GM21723 (cell line): ENCODE results near the gene MTA1.

Experiments
- ATAC-seq: cut with Tn5 transposase; IDR thresholded peaks from one replicate; pipeline ENCODE4 v1.9.1; 2021; ENCODE audit warnings: mild to moderate bottlenecking, moderate library complexity; ENCODE audit not compliant: unreplicated experiment

Gene MTA1

DNA sequence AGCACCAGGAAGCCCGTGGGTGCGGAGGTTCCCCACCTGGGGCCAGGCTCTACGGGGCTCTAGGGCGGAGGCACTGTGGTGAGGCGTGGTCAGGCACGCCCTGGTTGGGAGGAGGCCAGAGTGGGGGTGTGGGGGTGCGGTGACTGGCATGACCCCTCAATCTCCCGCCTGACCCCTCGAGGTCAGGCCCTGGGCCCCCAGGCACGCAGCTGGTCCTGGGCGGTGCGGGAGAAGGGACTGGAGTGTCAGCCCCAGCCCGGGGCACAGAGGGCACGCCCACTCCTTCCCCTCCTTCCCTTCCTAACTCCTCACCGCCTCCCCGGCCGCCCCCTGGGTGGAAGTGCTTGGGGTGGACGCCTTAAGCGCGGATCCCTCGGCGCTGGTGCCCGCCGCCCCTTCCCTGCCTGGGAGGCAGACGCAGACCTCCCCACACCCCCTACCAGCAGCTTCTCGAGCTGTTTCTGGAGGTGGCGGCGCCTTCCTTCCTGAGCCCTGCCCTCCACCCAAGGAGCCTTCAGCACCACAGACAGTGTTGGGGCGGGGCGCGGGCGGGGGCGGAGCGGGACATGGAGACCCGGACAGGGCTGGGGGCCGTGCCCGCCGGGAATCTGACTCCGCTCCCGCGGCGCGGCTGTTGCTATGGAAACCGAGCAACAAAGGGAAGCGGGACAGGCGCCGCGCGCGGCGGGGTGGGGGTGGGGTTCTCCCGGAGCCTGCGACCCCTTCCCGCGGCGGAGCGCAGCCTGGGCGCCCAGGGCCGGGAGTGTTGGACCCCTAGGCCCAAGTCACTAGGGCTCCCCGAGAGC, 54.3 kb downstream of the MTA1 start:
- no peak for ATAC-seq

DNA sequence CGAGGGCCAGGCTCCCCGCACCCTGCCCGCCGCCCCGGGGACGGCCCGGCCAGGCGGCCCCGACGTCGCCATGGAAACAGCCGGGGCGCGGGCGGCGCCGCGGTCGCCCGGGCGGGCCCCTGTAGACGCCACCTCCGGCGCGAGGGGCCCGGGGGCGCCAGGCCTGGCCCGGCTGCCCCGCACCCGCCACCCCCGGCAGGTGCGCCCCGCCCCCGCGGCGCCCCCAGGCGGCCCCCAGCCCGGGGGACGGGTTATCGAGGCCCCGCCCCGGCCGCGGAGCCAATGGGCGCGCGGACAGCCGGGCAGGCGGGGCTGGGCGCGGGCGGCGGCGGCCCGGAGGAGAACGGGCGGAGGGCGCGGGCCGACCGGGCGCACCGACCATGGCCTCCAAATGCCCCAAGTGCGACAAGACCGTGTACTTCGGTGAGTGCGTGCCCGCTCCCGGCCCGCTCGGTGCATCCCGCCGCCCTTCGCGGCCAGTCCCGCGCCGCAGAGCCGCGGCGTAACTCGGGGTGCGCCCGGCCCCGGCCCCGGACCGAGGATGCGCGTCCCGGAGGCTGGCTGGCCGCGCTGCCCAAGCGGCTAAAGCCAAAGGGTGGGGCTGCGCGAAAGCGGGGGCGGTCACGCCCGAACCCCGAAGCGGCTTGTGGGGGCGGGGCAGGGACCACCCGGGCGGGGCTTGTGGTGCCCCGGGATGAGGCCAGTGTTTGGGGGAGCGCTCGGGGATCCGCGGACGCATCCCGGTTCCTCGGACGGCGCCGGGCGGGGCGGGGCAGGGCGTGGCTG, 55.0 kb downstream of the MTA1 start, which contains the start of gene CRIP2:
CRIP2 (plus strand) TSS at position 339 of the 786 bp plus-strand sequence; CDS start at position 381, 42 bp downstream.
- ATAC-seq: no peak

DNA sequence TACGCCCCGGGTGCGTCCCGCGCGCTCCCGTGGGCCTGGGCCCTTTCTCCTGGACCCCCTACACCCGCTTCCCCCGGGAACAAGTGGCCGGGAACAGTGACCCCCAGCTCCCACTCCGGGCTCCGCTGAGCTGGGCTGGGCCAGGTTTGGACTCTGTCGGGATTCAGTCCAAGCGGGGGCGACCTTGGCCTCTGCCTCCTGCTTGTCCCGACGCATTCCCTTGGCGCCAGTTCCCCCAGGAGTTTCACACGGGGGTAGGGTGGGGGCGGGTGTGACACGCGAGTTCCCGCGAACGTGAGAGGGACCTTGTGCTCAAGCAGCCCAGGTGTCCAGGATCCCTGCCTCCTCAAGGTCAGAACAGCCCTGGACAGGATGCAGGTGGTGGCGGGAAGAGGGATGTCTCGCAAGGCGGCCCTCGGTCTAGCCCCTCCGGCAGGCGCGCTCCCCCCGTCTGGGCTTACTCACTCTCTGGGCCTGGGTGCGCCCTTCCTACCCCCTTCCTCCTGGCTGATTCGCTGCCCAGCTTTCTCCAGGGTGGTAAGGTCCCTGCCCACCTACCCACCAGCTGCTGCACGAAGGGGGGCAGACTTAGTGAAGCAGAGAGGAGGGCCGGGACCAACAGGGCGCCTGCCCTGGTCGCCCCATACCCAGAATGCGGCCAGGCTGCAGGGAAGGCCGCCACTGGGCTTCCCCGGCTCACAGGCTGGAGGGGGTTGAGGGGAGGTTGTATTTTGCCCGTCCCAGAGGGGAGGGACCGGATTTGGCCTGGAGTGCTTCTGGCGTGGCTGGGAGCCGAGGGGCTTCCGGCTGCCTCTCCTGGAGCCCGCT, 55.9 kb downstream of the MTA1 start:
- ATAC-seq: no peak

DNA sequence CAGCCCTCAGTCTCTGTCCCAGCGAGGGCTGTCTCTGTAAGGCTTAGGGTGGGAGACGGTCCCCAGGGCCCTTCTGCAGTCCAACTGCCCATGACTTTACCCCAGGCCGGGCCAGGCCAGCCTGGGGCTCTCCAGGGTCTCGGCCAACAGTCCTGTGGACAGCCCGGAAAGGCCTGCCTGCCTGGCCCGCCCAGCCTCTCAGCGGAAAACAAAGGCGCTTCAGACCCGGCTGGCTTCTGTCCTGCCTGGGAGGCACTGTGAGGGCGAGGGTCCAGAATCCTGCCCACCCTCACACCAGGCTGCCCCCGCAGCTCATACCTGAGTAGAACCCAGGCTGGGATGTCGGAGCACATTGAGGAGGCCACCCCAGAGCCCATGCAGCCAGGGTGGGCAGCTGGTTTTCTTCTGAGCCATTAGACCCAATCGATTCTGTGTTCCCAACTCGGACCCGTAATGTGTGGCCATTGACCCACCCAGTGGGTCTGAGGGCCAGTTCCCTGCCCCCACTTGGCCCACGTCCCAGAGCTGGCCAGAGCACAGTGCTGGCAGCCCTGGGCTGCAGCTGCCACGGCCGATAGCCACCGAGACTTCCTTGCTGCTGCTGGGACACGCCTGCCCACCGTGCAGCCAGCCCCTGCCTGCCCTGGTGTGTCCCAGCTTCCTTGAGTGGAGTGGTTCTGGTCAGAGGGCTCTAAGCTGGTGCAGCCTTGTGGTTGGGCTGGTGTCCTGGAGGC, 56.6 kb downstream of the MTA1 start:
- ATAC-seq: no peak

DNA sequence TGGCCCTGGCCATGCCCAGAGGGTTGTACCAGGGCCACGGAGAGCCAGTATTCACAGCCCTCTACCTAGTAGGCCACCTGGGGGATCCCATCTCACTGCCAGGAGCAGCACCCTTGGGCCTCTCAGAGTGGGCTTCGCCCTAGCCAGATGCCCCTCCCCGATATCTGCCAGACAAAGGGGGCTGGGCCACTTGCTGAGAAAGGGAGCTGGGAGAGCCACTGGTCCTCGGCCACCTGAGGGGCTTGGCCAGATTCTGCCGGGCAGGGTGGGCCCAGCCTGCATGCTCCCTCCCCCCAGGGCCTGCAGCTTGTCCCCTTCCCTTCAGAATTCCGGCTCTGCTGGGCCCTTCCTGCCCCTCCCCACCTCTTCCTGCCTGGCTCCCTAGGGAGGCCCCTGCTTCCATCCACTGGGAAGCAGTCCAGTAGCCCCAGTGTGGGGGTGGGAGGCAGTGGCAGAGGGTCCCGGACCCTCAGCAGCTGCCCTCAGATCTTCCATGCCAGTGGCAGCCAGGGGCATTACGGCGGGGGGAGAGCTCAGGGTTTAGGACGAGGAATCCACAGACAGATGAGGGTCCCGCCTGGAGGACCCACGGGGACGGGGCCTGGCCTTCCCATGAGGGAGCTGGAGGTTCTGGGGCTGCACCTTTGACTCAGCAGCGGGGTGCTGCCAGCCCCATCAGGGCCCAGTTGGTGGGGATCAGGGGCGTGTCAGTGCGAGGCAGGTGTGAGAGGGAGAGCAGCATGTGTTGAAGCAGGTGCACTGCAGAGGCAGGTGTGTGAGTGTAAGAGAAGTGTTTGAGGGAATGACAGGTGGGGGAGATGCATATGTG, 57.4 kb downstream of the MTA1 start:
- no peak for ATAC-seq

DNA sequence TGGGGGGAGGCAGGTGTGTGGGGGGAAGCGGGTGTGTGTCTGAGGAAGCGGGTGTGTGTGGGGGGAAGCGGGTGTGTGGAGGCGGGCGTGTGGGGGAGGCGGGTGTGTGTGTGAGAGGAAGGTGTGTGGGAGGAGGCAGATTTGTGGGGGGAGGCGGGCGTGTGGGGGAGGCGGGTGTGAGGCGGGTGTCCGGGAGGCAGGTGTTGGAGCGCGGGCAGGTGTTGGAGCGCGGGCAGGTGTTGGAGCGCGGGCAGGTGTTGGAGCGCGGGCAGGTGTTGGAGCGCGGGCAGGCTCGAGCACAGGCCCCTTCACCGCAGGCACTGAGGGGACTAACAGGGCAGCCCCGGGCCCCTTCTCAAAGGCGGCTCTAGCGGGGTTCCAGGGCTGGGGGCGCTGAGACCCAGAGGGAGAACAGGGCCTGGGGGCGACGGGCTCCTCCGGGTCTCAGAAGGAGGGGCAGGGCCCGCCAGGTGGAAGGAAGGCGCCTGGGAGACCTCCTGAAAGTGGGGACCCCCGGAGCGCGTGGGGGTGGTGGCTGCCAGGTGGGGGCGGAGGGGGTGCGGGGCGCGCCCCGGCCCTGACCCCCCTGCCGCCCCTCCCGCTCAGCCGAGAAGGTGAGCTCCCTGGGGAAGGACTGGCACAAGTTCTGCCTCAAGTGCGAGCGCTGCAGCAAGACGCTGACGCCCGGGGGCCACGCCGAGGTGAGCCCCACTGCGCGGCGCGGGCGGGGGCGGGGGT, 58.2 kb downstream of the MTA1 start:
- no peak for ATAC-seq

DNA sequence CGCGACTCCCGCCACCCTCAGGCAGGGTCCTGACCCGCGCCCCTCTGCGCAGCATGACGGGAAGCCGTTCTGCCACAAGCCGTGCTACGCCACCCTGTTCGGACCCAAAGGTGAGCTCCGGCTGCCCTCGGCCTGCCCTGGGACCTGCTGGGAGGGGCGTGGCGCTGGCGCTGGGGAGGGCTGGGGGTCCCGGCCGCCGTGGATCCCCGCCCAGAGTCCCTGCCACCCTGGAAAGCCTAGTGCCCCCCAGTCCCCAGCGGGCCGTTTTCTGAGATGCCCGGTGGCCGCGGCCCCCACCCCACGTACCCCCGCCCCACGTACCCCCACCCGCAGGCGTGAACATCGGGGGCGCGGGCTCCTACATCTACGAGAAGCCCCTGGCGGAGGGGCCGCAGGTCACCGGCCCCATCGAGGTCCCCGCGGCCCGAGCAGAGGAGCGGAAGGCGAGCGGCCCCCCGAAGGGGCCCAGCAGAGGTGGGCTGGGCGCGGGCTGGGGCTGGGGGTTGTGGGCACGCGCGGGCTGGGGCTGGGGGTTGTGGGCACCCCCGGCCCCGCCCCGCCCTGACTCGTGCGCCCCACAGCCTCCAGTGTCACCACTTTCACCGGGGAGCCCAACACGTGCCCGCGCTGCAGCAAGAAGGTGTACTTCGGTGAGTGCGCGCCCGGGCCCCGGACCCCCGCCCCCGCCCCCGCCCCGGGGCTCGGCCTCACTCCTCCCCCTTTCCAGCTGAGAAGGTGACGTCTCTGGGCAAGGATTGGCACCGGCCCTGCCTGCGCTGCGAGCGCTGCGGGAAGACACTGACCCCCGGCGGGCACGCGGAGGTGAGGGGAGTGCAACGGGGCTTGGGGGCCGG, 59.0 kb downstream of the MTA1 start:
- no peak for ATAC-seq

DNA sequence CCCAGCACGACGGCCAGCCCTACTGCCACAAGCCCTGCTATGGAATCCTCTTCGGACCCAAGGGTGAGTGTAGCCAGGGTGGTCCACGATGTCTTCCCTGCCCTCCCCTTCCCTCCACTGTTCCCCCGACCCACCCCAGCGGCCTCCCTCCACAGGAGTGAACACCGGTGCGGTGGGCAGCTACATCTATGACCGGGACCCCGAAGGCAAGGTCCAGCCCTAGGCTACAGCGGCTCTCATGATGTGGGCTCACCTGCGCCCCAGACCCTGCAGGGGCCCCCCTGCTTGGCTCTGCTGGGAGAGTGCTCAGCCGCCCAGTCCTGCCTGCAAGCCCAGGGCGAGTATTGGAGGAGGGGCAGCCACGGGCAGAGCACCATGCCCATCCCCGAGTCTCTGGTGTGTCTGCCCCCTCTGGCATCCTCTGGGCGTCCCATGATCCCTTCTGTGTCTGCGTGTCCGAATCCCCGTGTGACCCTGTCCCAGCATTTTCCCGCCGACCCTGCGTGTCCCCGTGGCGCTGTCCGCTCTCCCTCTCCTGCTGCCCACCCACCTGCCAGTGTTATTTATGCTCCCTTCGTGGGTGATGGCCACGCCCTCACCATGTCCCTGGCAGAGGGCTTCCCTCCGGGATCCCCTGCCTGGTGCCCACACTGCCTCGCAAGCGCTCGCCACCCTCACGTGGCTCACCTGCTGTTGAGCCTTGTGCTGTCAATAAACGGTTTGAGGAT, 60.0 kb downstream of the MTA1 start:
- no peak for ATAC-seq

DNA sequence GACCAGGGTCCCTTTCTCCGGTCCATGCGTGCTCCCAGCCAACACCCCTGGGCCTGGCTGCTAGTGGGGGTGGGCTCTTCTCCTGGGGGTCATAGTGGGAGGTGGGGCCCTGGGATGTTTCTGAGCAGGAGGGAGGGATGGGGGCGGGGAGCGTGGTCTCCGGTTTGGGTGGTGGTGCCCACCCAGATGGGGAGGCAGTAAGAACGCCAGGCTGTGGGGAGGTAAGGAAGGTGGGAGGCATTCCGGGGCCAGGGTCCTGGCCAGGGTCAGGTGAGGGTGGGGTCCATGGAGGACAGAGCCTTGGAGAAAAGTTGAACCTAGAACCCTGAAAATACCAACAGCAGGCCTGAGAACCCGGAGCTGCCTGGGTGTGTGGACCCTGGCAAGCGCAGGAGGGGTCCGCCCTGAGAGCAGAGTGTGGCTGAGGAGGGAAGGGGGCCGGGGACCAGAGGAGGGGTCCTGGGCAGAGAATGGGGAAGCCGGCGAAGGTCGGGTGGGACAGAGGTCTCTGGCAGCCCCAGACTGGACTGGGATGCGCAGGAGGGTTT, 60.6 kb downstream of the MTA1 start:
- ATAC-seq: no peak

DNA sequence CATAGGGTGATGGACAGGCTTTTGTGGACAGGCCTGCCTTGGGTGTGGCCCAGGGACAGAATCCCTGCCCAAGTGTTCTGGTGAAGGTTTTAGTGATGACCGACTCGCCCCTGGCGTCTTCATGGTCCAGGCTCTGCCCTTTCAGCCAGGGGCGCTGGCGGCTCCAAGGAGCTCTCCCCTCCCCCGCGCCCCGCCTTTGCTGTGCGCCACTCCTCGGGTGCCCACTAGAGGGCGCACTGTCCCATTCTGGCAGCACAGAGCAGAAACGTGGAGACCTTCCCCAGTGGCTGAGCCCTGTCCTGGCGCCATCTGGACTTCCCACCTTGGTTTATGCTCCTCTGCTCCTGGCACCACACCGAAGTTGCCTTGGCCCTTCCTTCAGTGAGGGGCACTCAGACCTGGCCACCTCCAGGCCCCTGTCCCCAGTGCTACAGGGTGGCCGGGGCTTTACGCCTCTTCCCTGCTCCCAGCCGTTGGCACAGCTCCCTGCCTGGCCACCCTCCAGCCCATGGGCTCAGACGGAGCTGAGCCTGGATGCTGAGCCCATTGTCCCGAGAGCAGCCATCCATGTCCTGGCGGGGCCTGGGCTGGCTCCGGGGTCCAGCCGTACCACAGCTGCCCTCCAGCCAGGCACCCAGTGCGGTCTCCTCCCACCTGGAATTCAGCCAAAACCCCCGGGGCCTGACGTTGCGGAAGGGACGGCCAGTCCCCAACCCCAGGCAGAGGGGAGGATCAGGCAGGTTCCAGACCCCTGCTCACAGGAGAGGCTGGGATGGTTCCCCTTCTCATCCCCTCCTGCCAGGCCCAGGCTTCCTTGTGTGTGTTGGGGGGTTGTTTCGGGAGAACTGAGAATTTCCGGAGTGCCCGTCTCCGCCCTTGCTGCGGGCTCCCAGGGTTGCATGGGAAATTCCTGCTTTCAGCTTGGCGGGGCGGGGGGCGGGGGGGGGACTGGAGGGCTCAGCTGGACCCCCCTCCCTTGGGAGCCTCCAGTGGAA, 61.5 kb downstream of the MTA1 start:
- peak; percentile 43 for ATAC-seq

DNA sequence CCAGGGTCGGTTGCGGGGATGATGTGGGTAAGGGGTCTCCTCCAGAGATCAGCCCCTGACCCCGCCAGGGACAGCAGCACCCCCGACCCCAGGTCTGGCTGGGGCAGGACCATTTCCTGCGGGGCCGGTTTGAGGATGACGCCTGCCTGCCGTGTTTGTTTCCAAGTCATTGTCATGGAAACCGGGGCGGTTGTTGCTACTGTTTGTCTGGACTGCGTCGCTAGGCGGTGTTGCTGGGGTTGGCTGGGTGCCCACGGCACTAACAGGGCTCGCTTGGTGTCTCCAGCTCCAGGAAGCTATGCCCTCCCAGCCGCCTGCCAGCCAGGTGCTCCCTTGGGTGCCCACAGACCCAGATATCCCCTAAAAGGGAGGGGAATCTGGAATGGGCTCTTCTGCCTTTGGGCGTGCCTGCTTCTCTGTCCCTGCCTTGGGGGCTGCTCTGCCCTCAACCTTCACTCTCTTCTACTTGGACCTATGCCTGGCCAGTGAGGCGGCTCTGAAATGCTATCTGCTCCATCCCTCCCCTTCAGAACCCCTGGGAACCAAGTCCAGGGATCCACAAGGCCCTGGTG, 62.3 kb downstream of the MTA1 start:
- no peak for ATAC-seq

DNA sequence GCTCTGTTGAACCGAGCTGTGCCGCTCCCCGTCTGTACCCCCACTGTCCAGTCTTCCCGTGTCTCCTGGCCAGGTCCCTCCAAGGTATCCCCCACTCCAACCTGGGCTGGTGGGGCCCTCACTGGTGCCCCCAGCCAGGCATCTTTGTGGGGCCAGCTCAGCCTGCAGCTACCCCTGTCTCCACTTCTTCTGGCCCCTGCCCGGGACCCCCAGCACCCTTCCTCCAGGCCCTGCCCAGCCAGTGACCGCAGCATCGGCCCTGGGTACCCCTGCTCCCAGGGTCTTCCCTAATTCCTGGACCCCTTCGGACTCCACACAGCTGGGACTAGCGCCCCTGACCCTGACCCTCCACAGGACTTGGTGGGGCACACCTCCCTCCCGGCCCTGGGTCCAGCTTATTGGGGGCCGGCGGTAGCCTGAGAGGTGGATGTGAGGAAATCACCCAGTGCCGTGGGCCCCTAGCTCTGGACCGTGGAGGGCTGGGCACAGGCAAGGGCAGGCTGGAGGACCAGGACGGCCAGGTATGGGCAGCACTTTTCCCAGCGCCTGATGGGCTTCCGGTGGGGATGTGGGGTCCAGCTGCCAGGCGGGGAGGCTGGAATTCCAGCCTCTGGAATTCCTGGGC, 63.0 kb downstream of the MTA1 start:
- no peak for ATAC-seq

DNA sequence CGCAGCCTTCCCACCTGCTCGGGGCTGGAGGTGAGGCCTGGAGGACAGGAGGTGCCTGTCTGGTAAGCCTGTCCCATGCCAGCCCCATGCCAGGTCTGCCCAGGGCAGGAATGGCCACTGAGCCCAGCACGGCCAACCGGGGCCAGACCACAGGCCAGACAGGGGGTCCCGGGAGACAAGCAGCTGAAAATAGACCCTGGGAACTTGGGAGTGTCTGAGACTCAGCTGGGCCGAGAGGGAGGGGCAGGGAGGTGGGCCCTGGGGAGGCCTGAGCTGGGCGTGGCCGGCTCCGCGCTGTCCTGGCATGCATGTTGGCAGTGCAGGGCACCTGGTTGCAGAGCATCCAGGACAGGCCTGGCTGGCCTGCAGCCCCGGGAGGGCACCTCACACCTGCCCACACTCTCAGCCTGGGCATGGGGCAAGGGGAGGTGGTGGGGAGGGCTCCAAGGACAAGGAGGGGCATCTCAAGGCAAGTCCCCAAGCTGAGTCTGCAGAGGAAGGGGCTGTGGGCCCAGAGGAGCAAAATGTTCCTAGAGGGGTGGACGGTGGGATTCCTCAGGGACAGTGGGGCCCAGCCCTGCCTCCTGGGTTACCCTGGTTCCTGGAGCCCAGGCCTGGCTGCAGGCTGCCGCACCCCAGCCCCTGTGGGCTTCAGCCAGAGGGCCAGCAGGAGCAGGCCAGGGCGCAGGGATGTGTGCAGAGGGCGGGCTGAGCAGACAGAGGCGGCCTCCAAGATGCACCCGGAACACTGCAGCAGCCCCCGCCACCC, 63.9 kb downstream of the MTA1 start:
- ATAC-seq: no peak
